ENCODE results near the gene PPP2R3A. TPM values are rescaled to one million over a fixed set of nuclear protein-coding genes. Genes with fewer than 3 reads are reported as not detected.
"Not testable (repeated sequence)": the region's sequence is repeated elsewhere in the genome, so short reads cannot be mapped to it uniquely, and the experiment has no call there.

The PPP2R3A gene
- polyA plus RNA-seq, 4 donors, result 1.0 to 8.6 (median 3.4) TPM

- no peaks in the 10 kb centered on the region for H3K27me3 ChIP-seq (ENCODE audit: control insufficient read depth in 3 of 3, insufficient read depth in 3 of 3, low read length in 3 of 3)
- no peaks in the 10 kb centered on the region for H3K4me1 ChIP-seq (ENCODE audit: control insufficient read depth in 3 of 3, insufficient read depth in 2 of 3, low read depth in 1 of 3, low read length in 2 of 3)
- WGBS, 3 donors, result 77 to 87% (median 79%) methylated on average over 1 of the region's 1 CpG
- H3K4me3 ChIP-seq (ENCODE audit: low read depth in 1 of 3, low read length in 3 of 3), result no peak overlapping the region
- H3K36me3 ChIP-seq (ENCODE audit: control insufficient read depth in 3 of 3, insufficient read depth in 2 of 3, low read depth in 1 of 3, low read length in 3 of 3), result peaks cover 0 to 9% (median 0%) of the 10 kb centered on the region in 3 donors
- DNase-seq (no peak), FAIRE-seq (no peak)
- H3K27ac ChIP-seq (ENCODE audit: low read depth in 1 of 3, low read length in 2 of 3), result no peak overlapping the region
- H3K9me3 ChIP-seq (ENCODE audit: control insufficient read depth in 2 of 2, insufficient read depth in 1 of 2, low read depth in 1 of 2, low read length in 1 of 2), result peaks cover 0 to 12% of the 10 kb centered on the region in 2 donors
These were observed 144.0 kb downstream of the PPP2R3A start for GRCh38 chr3:136109499-136109898.

DNA sequence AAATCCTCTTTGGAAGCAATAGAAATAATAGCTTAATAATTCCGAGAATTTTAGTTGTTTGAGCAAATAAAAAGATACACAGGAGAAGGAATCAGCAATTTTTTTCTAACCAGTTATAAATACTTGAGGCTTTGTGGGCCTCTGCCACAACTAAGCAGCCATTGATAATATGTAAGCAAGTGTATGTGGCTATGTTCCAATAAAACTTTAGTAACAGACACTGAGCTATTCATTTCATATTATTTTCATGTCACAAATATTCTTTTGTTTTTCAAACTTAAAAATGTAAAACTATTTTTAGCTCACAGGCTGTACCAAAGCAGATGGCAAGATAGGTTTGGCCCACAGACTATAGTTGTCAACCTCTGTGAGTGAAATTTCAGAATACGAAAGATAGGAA, 145.0 kb downstream of the PPP2R3A start:
- 91 to 100% (median 98%) methylated on average over 2 of the region's 2 CpGs for WGBS, 3 donors
- DNase-seq (no peak), FAIRE-seq (no peak)

DNA sequence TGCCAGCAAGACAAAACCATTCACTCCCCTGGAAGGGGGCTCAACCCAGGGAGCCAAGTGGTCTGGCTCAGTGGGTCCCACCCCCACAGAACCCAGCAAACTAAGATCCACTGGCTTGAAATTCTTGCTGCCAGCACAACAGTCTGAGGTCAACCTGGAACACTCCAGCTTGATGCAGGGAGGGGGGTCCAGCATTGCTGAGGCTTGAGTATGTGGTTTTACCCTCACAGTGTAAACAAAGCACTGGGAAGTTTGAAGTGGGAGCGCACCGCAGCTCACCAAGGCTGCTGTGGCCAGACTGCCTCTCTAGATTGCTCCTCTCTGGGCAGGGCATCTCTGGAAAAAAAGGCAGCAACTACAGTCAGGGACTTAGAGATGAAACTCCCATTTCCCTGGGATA, 148.9 kb downstream of the PPP2R3A start:
- Histone ChIP-seq H3K27ac (ENCODE audit: low read depth in 1 of 3, low read length in 2 of 3) (no peak overlapping the region), H3K4me3 (ENCODE audit: low read depth in 1 of 3, low read length in 3 of 3) (no peak overlapping the region), H3K4me1 (ENCODE audit: control insufficient read depth in 3 of 3, insufficient read depth in 2 of 3, low read depth in 1 of 3, low read length in 2 of 3) (no peaks in the 10 kb centered on the region), H3K9me3 (ENCODE audit: control insufficient read depth in 2 of 2, insufficient read depth in 1 of 2, low read depth in 1 of 2, low read length in 1 of 2) (peaks cover 0 to 17% of the 10 kb centered on the region in 2 donors), H3K36me3 (ENCODE audit: control insufficient read depth in 3 of 3, insufficient read depth in 2 of 3, low read depth in 1 of 3, low read length in 3 of 3) (peaks cover 0 to 10% (median 0%) of the 10 kb centered on the region in 3 donors), H3K27me3 (ENCODE audit: control insufficient read depth in 3 of 3, insufficient read depth in 3 of 3, low read length in 3 of 3) (no peaks in the 10 kb centered on the region)
- DNase-seq (no peak), FAIRE-seq (no peak)
- 86 to 95% (median 94%) methylated on average over 2 of the region's 2 CpGs for WGBS, 3 donors

More for the DNA sequence above, 145.0 kb downstream of the PPP2R3A start:
- Histone ChIP-seq H3K4me1 (ENCODE audit: control insufficient read depth in 3 of 3, insufficient read depth in 2 of 3, low read depth in 1 of 3, low read length in 2 of 3) (no peaks in the 10 kb centered on the region), H3K27me3 (ENCODE audit: control insufficient read depth in 3 of 3, insufficient read depth in 3 of 3, low read length in 3 of 3) (no peaks in the 10 kb centered on the region), H3K36me3 (ENCODE audit: control insufficient read depth in 3 of 3, insufficient read depth in 2 of 3, low read depth in 1 of 3, low read length in 3 of 3) (peaks cover 0 to 12% (median 0%) of the 10 kb centered on the region in 3 donors), H3K4me3 (ENCODE audit: low read depth in 1 of 3, low read length in 3 of 3) (no peak overlapping the region), H3K9me3 (ENCODE audit: control insufficient read depth in 2 of 2, insufficient read depth in 1 of 2, low read depth in 1 of 2, low read length in 1 of 2) (peaks cover 0 to 17% of the 10 kb centered on the region in 2 donors), H3K27ac (ENCODE audit: low read depth in 1 of 3, low read length in 2 of 3) (no peak overlapping the region)

GRCh38 chr3:136119332-136119731, 153.8 kb downstream of the PPP2R3A start:
- not testable (repeated sequence) for H3K36me3 ChIP-seq (ENCODE audit: control insufficient read depth in 3 of 3, insufficient read depth in 2 of 3, low read depth in 1 of 3, low read length in 3 of 3); H3K4me3 ChIP-seq (ENCODE audit: low read depth in 1 of 3, low read length in 3 of 3); H3K27ac ChIP-seq (ENCODE audit: low read depth in 1 of 3, low read length in 2 of 3); H3K27me3 ChIP-seq (ENCODE audit: control insufficient read depth in 3 of 3, insufficient read depth in 3 of 3, low read length in 3 of 3); DNase-seq; FAIRE-seq; H3K9me3 ChIP-seq (ENCODE audit: control insufficient read depth in 2 of 2, insufficient read depth in 1 of 2, low read depth in 1 of 2, low read length in 1 of 2); H3K4me1 ChIP-seq (ENCODE audit: control insufficient read depth in 3 of 3, insufficient read depth in 2 of 3, low read depth in 1 of 3, low read length in 2 of 3)
- 91 to 100% (median 96%) methylated on average over 1 of the region's 1 CpG for WGBS, 3 donors

DNA sequence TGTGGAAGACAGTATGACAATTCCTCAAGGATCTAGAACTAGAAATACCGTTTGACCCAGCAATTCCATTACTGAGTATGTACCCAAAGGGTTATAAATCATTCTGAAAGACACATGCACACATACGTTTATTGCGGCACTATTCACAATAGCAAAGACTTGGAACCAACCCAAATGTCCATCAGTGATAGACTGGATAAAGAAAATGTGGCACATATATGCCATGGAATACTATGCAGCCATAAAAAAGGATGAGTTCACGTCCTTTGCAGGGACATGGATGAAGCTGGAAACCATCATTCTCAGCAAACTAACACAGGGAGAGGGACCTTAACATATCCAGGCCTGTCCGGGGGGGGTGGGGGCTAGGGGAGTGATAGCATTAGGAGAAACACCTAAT, 154.3 kb downstream of the PPP2R3A start:
- not testable (repeated sequence) for H3K4me1 ChIP-seq (ENCODE audit: control insufficient read depth in 3 of 3, insufficient read depth in 2 of 3, low read depth in 1 of 3, low read length in 2 of 3); H3K27me3 ChIP-seq (ENCODE audit: control insufficient read depth in 3 of 3, insufficient read depth in 3 of 3, low read length in 3 of 3); H3K9me3 ChIP-seq (ENCODE audit: control insufficient read depth in 2 of 2, insufficient read depth in 1 of 2, low read depth in 1 of 2, low read length in 1 of 2); H3K27ac ChIP-seq (ENCODE audit: low read depth in 1 of 3, low read length in 2 of 3); DNase-seq; H3K36me3 ChIP-seq (ENCODE audit: control insufficient read depth in 3 of 3, insufficient read depth in 2 of 3, low read depth in 1 of 3, low read length in 3 of 3); H3K4me3 ChIP-seq (ENCODE audit: low read depth in 1 of 3, low read length in 3 of 3); FAIRE-seq
- WGBS, 3 donors, result 87 to 89% (median 88%) methylated on average over 5 of the region's 5 CpGs

GRCh38 chr3:136120373-136121348, 155.1 kb downstream of the PPP2R3A start:
- Histone ChIP-seq H3K4me1 (ENCODE audit: control insufficient read depth in 3 of 3, insufficient read depth in 2 of 3, low read depth in 1 of 3, low read length in 2 of 3) (no peaks in the 10 kb centered on the region), H3K27ac (ENCODE audit: low read depth in 1 of 3, low read length in 2 of 3) (no peak overlapping the region), H3K4me3 (ENCODE audit: low read depth in 1 of 3, low read length in 3 of 3) (no peak overlapping the region), H3K36me3 (ENCODE audit: control insufficient read depth in 3 of 3, insufficient read depth in 2 of 3, low read depth in 1 of 3, low read length in 3 of 3) (no peaks in the 10 kb centered on the region), H3K9me3 (ENCODE audit: control insufficient read depth in 2 of 2, insufficient read depth in 1 of 2, low read depth in 1 of 2, low read length in 1 of 2) (no peaks in the 10 kb centered on the region), H3K27me3 (ENCODE audit: control insufficient read depth in 3 of 3, insufficient read depth in 3 of 3, low read length in 3 of 3) (no peaks in the 10 kb centered on the region)
- FAIRE-seq, result no peak
- DNase-seq, result no peak
- WGBS, 3 donors, result 96 to 100% (median 97%) methylated on average over 8 of the region's 8 CpGs

GRCh38 chr3:136122006-136122405, 156.5 kb downstream of the PPP2R3A start:
- Histone ChIP-seq H3K27me3 (ENCODE audit: control insufficient read depth in 3 of 3, insufficient read depth in 3 of 3, low read length in 3 of 3) (no peaks in the 10 kb centered on the region), H3K36me3 (ENCODE audit: control insufficient read depth in 3 of 3, insufficient read depth in 2 of 3, low read depth in 1 of 3, low read length in 3 of 3) (peaks cover 0 to 6% (median 0%) of the 10 kb centered on the region in 3 donors), H3K4me3 (ENCODE audit: low read depth in 1 of 3, low read length in 3 of 3) (no peak overlapping the region), H3K27ac (ENCODE audit: low read depth in 1 of 3, low read length in 2 of 3) (no peak overlapping the region), H3K9me3 (ENCODE audit: control insufficient read depth in 2 of 2, insufficient read depth in 1 of 2, low read depth in 1 of 2, low read length in 1 of 2) (no peaks in the 10 kb centered on the region), H3K4me1 (ENCODE audit: control insufficient read depth in 3 of 3, insufficient read depth in 2 of 3, low read depth in 1 of 3, low read length in 2 of 3) (no peaks in the 10 kb centered on the region)
- no peak for FAIRE-seq
- DNase-seq, result no peak
- 83 to 85% (median 85%) methylated on average over 4 of the region's 4 CpGs for WGBS, 3 donors

- FAIRE-seq; H3K27ac ChIP-seq (ENCODE audit: low read depth in 1 of 3, low read length in 2 of 3); H3K4me1 ChIP-seq (ENCODE audit: control insufficient read depth in 3 of 3, insufficient read depth in 2 of 3, low read depth in 1 of 3, low read length in 2 of 3); DNase-seq; H3K36me3 ChIP-seq (ENCODE audit: control insufficient read depth in 3 of 3, insufficient read depth in 2 of 3, low read depth in 1 of 3, low read length in 3 of 3); H3K9me3 ChIP-seq (ENCODE audit: control insufficient read depth in 2 of 2, insufficient read depth in 1 of 2, low read depth in 1 of 2, low read length in 1 of 2); H3K4me3 ChIP-seq (ENCODE audit: low read depth in 1 of 3, low read length in 3 of 3); H3K27me3 ChIP-seq (ENCODE audit: control insufficient read depth in 3 of 3, insufficient read depth in 3 of 3, low read length in 3 of 3): not testable (repeated sequence)
- WGBS, 3 donors, result 87 to 95% (median 92%) methylated on average over 3 of the region's 3 CpGs
These were observed 166.1 kb downstream of the PPP2R3A start for GRCh38 chr3:136131647-136132046.

Measured in small intestine (tissue), 7 donors.